Measurements from ENCODE around the gene ST3GAL3.

DNA sequence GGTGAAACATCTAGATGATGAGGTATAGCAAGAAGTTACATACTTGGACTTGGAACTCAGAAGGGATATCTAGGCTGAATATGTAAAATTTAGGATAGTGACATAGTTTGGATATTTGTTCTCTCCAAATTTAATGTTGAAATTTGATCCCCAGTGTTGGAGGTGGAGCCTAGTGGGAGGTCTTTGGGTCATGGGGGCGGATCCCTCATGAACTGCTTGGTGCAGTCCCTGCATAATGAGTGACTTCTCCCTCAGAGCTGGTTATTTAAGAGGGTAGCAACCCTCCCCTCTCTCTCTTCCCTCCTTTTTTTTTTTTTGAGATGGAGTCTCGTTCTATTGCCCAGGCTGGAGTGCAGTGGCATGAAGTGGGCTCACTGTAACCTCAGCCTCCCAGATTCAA lies 15.5 kb downstream of the ST3GAL3 start:
- TF ChIP-seq ZNF274 (IDR thresholded peaks at IDR 0.05; ENCODE audit: insufficient read depth, insufficient read length) (no peak), EZH2 (IDR thresholded peaks at IDR 0.05; ENCODE audit: borderline replicate concordance, control insufficient read depth, low read depth, low read length) (no peak), ZNF207 (IDR thresholded peaks at IDR 0.05; ENCODE audit: borderline replicate concordance) (no peak), PKNOX1 (IDR thresholded peaks at IDR 0.05) (no peak), USF2 (IDR thresholded peaks at IDR 0.05; ENCODE audit: borderline replicate concordance, low read depth, low read length) (no peak), SREBF1 (IDR thresholded peaks at IDR 0.05; ENCODE audit: low read length) (no peak), ATF3 (IDR thresholded peaks at IDR 0.05; ENCODE audit: borderline replicate concordance, extremely low read depth, low read depth, low read length) (no peak)
- TF ChIP-seq, protein P1, sequence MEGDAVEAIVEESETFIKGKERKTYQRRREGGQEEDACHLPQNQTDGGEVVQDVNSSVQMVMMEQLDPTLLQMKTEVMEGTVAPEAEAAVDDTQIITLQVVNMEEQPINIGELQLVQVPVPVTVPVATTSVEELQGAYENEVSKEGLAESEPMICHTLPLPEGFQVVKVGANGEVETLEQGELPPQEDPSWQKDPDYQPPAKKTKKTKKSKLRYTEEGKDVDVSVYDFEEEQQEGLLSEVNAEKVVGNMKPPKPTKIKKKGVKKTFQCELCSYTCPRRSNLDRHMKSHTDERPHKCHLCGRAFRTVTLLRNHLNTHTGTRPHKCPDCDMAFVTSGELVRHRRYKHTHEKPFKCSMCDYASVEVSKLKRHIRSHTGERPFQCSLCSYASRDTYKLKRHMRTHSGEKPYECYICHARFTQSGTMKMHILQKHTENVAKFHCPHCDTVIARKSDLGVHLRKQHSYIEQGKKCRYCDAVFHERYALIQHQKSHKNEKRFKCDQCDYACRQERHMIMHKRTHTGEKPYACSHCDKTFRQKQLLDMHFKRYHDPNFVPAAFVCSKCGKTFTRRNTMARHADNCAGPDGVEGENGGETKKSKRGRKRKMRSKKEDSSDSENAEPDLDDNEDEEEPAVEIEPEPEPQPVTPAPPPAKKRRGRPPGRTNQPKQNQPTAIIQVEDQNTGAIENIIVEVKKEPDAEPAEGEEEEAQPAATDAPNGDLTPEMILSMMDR (IDR thresholded peaks at IDR 0.05 in 2 of 3, conservative IDR thresholded peaks at IDR 0.05 in 1 of 3; ENCODE audit: control insufficient read depth in 2 of 3, extremely low read depth in 1 of 3, insufficient read depth in 1 of 3, low read depth in 3 of 3, low read length in 3 of 3): no peak
- TF ChIP-seq, protein P2, sequence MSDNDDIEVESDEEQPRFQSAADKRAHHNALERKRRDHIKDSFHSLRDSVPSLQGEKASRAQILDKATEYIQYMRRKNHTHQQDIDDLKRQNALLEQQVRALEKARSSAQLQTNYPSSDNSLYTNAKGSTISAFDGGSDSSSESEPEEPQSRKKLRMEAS (IDR thresholded peaks at IDR 0.05; ENCODE audit: low read depth, low read length): no peak
- TF ChIP-seq, protein P3, sequence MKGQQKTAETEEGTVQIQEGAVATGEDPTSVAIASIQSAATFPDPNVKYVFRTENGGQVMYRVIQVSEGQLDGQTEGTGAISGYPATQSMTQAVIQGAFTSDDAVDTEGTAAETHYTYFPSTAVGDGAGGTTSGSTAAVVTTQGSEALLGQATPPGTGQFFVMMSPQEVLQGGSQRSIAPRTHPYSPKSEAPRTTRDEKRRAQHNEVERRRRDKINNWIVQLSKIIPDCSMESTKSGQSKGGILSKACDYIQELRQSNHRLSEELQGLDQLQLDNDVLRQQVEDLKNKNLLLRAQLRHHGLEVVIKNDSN (IDR thresholded peaks at IDR 0.05; ENCODE audit: borderline replicate concordance, extremely low read length, insufficient read depth, low read depth, low read length): no peak

All from GM12878 (cell line).